ENCODE data around the gene GPR39. TPM values are rescaled to one million over a fixed set of nuclear protein-coding genes. Genes with fewer than 3 reads are reported as not detected.
A peak's percentile ranks its signal among the peaks of the same experiment; 100 is the strongest.

The GPR39 gene
- total and polyA plus RNA-seq, 2 donors (not counting 1 experiment from before 2014, with no cell fraction given), result 1.00 to 1.3 TPM

GRCh38 chr2:132412021-132412420 is 4.6 kb upstream of the GPR39 start:
- peaks cover 5% of the 10 kb centered on the region for H3K4me1 ChIP-seq (ENCODE audit: control insufficient read depth, extremely low read depth, insufficient read depth, low read length)
- H3K4me3 ChIP-seq (replicated peaks in 1 of 4; ENCODE audit: control extremely low read depth in 1 of 4, insufficient read depth in 1 of 4, low read depth in 3 of 4, low read length in 4 of 4), result no peak overlapping the region
- no peak overlapping the region for H3K27ac ChIP-seq (ENCODE audit: insufficient read depth, low read length)
- H3K4me2 ChIP-seq (ENCODE audit: extremely low read depth, insufficient read depth, low read length), result no peak overlapping the region
- no peak for DNase-seq (ENCODE audit: low read depth in 2 of 2)
- H3K9ac ChIP-seq (ENCODE audit: insufficient read depth, low read length), result no peak overlapping the region
- TF ChIP-seq EZH2 (IDR thresholded peaks at IDR 0.05; ENCODE audit: low read length, missing control alignments) (no peak), CTCF (conservative IDR thresholded peaks at IDR 0.05 in 1 of 2, IDR thresholded peaks at IDR 0.05 in 1 of 2; ENCODE audit: low read depth in 1 of 2, low read length in 2 of 2) (no peak)
- no peaks in the 10 kb centered on the region for H3K36me3 ChIP-seq (ENCODE audit: control insufficient read depth, insufficient read depth, low read length)
- H4K20me1 ChIP-seq (ENCODE audit: control insufficient read depth, extremely low read depth, insufficient read depth, low read length), result no peaks in the 10 kb centered on the region
- H3K27me3 ChIP-seq (ENCODE audit: control insufficient read depth, insufficient read depth, low read length), result peaks cover 3% of the 10 kb centered on the region
- H3K79me2 ChIP-seq (ENCODE audit: control insufficient read depth, insufficient read depth, low read length), result no peaks in the 10 kb centered on the region
- no peaks in the 10 kb centered on the region for H3K9me3 ChIP-seq (ENCODE audit: control insufficient read depth, insufficient read depth, low read depth, low read length)
- H2AFZ ChIP-seq (ENCODE audit: low read length), result no peak overlapping the region

DNA sequence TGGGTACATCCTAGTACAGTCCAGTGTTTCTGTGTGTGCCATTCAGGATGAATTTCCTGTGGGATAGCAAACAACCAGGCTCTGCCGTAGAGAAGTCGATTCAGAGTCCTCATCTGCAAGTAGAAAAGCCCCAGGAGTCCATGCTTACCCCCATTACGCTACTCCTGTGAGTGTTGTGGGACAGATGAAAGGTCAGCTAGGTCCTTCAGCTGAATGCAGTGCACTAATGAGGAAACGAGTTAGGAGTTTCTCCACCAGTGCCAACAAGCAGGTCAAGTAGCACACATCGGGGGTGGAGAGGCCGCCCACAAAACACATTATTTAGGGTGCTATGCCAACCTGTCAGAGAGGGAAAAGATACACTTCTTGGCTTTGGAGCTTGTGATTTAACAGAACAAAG is 2.5 kb upstream of the GPR39 start:
- no peak overlapping the region for H3K27ac ChIP-seq (ENCODE audit: insufficient read depth, low read length)
- peaks cover 5% of the 10 kb centered on the region for H3K4me1 ChIP-seq (ENCODE audit: control insufficient read depth, extremely low read depth, insufficient read depth, low read length)
- H3K9me3 ChIP-seq (ENCODE audit: control insufficient read depth, insufficient read depth, low read depth, low read length), result no peaks in the 10 kb centered on the region
- no peak overlapping the region for H3K4me2 ChIP-seq (ENCODE audit: extremely low read depth, insufficient read depth, low read length)
- H3K9ac ChIP-seq (ENCODE audit: insufficient read depth, low read length), result no peak overlapping the region
- TF ChIP-seq EZH2 (IDR thresholded peaks at IDR 0.05; ENCODE audit: low read length, missing control alignments) (no peak), CTCF (conservative IDR thresholded peaks at IDR 0.05 in 1 of 2, IDR thresholded peaks at IDR 0.05 in 1 of 2; ENCODE audit: low read depth in 1 of 2, low read length in 2 of 2) (no peak)
- no peaks in the 10 kb centered on the region for H3K79me2 ChIP-seq (ENCODE audit: control insufficient read depth, insufficient read depth, low read length)
- H3K27me3 ChIP-seq (ENCODE audit: control insufficient read depth, insufficient read depth, low read length), result no peaks in the 10 kb centered on the region
- no peak overlapping the region for H3K4me3 ChIP-seq (replicated peaks in 1 of 4; ENCODE audit: control extremely low read depth in 1 of 4, insufficient read depth in 1 of 4, low read depth in 3 of 4, low read length in 4 of 4)
- H2AFZ ChIP-seq (ENCODE audit: low read length), result no peak overlapping the region
- no peaks in the 10 kb centered on the region for H4K20me1 ChIP-seq (ENCODE audit: control insufficient read depth, extremely low read depth, insufficient read depth, low read length)
- DNase-seq (ENCODE audit: low read depth in 2 of 2), result no peak
- H3K36me3 ChIP-seq (ENCODE audit: control insufficient read depth, insufficient read depth, low read length), result no peaks in the 10 kb centered on the region

GRCh38 chr2:132415256-132415914 is 1.2 kb upstream of the GPR39 start:
- Histone ChIP-seq H3K9me3 (ENCODE audit: control insufficient read depth, insufficient read depth, low read depth, low read length) (no peaks in the 10 kb centered on the region), H3K9ac (ENCODE audit: insufficient read depth, low read length) (no peak overlapping the region), H3K4me3 (replicated peaks in 1 of 4; ENCODE audit: control extremely low read depth in 1 of 4, insufficient read depth in 1 of 4, low read depth in 3 of 4, low read length in 4 of 4) (peak overlapping the region in 3 of 4 experiments; percentile 24 to 59 (median 34)), H4K20me1 (ENCODE audit: control insufficient read depth, extremely low read depth, insufficient read depth, low read length) (no peaks in the 10 kb centered on the region), H3K79me2 (ENCODE audit: control insufficient read depth, insufficient read depth, low read length) (no peaks in the 10 kb centered on the region), H3K4me2 (ENCODE audit: extremely low read depth, insufficient read depth, low read length) (peak overlapping the region; percentile 55), H3K4me1 (ENCODE audit: control insufficient read depth, extremely low read depth, insufficient read depth, low read length) (peaks cover 5% of the 10 kb centered on the region), H3K27me3 (ENCODE audit: control insufficient read depth, insufficient read depth, low read length) (no peaks in the 10 kb centered on the region), H3K27ac (ENCODE audit: insufficient read depth, low read length) (peak overlapping the region; percentile 76), H2AFZ (ENCODE audit: low read length) (no peak overlapping the region), H3K36me3 (ENCODE audit: control insufficient read depth, insufficient read depth, low read length) (no peaks in the 10 kb centered on the region)
- TF ChIP-seq CTCF (conservative IDR thresholded peaks at IDR 0.05 in 1 of 2, IDR thresholded peaks at IDR 0.05 in 1 of 2; ENCODE audit: low read depth in 1 of 2, low read length in 2 of 2) (no peak), EZH2 (IDR thresholded peaks at IDR 0.05; ENCODE audit: low read length, missing control alignments) (no peak)
- DNase-seq (ENCODE audit: low read depth in 2 of 2), result peak in 1 of 2 donors; percentile 66
